ENCODE results near the gene SNX10.

DNA sequence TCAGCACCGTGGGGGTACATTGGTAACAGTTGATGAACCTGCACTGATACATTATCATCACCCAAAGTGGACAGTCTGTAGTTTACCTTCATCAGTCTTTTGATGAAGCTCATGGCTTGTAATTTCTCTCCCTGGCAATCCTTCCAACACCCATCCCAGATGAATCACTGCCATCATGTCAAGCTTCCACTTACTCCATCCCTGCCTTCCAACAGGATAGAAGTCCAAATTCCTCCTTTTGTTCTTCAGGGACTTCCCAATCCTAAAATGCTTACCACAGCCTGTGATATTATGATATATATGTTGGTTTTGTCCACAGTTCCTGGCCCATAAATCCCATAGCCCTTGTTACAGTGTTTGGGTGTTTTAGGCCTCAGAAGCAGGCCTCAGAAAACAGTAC lies 16.1 kb downstream of the SNX10 start:
- TF ChIP-seq, protein P1, sequence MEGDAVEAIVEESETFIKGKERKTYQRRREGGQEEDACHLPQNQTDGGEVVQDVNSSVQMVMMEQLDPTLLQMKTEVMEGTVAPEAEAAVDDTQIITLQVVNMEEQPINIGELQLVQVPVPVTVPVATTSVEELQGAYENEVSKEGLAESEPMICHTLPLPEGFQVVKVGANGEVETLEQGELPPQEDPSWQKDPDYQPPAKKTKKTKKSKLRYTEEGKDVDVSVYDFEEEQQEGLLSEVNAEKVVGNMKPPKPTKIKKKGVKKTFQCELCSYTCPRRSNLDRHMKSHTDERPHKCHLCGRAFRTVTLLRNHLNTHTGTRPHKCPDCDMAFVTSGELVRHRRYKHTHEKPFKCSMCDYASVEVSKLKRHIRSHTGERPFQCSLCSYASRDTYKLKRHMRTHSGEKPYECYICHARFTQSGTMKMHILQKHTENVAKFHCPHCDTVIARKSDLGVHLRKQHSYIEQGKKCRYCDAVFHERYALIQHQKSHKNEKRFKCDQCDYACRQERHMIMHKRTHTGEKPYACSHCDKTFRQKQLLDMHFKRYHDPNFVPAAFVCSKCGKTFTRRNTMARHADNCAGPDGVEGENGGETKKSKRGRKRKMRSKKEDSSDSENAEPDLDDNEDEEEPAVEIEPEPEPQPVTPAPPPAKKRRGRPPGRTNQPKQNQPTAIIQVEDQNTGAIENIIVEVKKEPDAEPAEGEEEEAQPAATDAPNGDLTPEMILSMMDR (IDR thresholded peaks at IDR 0.05; ENCODE audit: low read length), result no peak
- TF ChIP-seq EZH2 (IDR thresholded peaks at IDR 0.05; ENCODE audit: borderline replicate concordance, low read length), result no peak

Data from OCI-LY1 (cell line).